H9 (cell line): ENCODE data around the gene SPIN1. TPM values are rescaled to one million over a fixed set of nuclear protein-coding genes. Genes with fewer than 3 reads are reported as not detected.

Source experiments
- DNase-seq: peaks from one replicate; pipeline ENCODE4 v3.0.0-alpha.2; 2017
- H2AFZ ChIP-seq: one replicate; pipeline ENCODE4 v1.6.1; 2013; ENCODE audit warnings: mild to moderate bottlenecking, low read length, control low read depth, moderate library complexity
- H2AK5ac ChIP-seq: 2 replicates; pipeline ENCODE4 v1.6.1; 2013; ENCODE audit warnings: low read length, control low read depth, mixed read lengths; ENCODE audit not compliant: insufficient read length
- H2BK120ac ChIP-seq: one replicate; pipeline ENCODE4 v1.6.1; 2013; ENCODE audit warnings: low read depth, mild to moderate bottlenecking, low read length, control low read depth, inconsistent platforms; ENCODE audit not compliant: poor library complexity, severe bottlenecking
- H2BK12ac ChIP-seq: 2 replicates; pipeline ENCODE4 v1.6.1; 2013; ENCODE audit warnings: low read length, control low read depth, mixed read lengths, low read depth; ENCODE audit not compliant: insufficient read length
- H2BK15ac ChIP-seq: 2 replicates; pipeline ENCODE4 v1.6.1; 2013; ENCODE audit warnings: low read depth, low read length, control low read depth
- H2BK20ac ChIP-seq: one replicate; pipeline ENCODE4 v1.6.1; 2013; ENCODE audit warnings: low read depth, mild to moderate bottlenecking, low read length, control low read depth, inconsistent platforms; ENCODE audit not compliant: poor library complexity, severe bottlenecking
- H2BK5ac ChIP-seq: 2 replicates; pipeline ENCODE4 v1.6.1; 2013; ENCODE audit warnings: low read length, control low read depth, mixed read lengths; ENCODE audit not compliant: insufficient read length
- H3K14ac ChIP-seq: 2 replicates; pipeline ENCODE4 v1.6.1; 2013; ENCODE audit warnings: low read length, control low read depth; ENCODE audit not compliant: insufficient read depth
- H3K18ac ChIP-seq: 2 replicates; pipeline ENCODE4 v1.6.1; 2013; ENCODE audit warnings: low read depth, mild to moderate bottlenecking, mixed read lengths, low read length, control low read depth; ENCODE audit not compliant: insufficient read length
- H3K23ac ChIP-seq: 2 replicates; pipeline ENCODE4 v1.6.1; 2013; ENCODE audit warnings: low read length, control low read depth, mixed read lengths, low read depth; ENCODE audit not compliant: insufficient read length
- H3K23me2 ChIP-seq: 2 replicates; pipeline ENCODE4 v1.6.1; 2013; ENCODE audit warnings: low read depth, mild to moderate bottlenecking, mixed read lengths, low read length, control low read depth; ENCODE audit not compliant: insufficient read length, poor library complexity, severe bottlenecking
- H3K27ac ChIP-seq: 2 replicates; pipeline ENCODE4 v1.5.1; 2013; ENCODE audit warnings: low read length, control low read depth, mixed read lengths, low read depth; ENCODE audit not compliant: insufficient read length
- H3K27me3 ChIP-seq: 2 replicates; pipeline ENCODE4 v1.6.1; 2013; ENCODE audit warnings: low read length, control low read depth, inconsistent platforms; ENCODE audit not compliant: insufficient read depth
- H3K4ac ChIP-seq: 2 replicates; pipeline ENCODE4 v1.6.1; 2013; ENCODE audit warnings: low read depth, mild to moderate bottlenecking, control low read depth, inconsistent platforms, low read length, moderate library complexity
- H3K4me1 ChIP-seq: 2 replicates; pipeline ENCODE4 v1.6.1; 2013; ENCODE audit warnings: low read length, control low read depth, inconsistent platforms; ENCODE audit not compliant: insufficient read depth
- H3K4me2 ChIP-seq: 2 replicates; pipeline ENCODE4 v1.6.1; 2013; ENCODE audit warnings: low read length, control low read depth, mixed read lengths; ENCODE audit not compliant: insufficient read length, insufficient read depth
- H3K56ac ChIP-seq: 2 replicates; pipeline ENCODE4 v1.6.1; 2013; ENCODE audit warnings: low read depth, mild to moderate bottlenecking, mixed read lengths, low read length, control low read depth; ENCODE audit not compliant: insufficient read length
- H3K79me1 ChIP-seq: 2 replicates; pipeline ENCODE4 v1.6.1; 2013; ENCODE audit warnings: low read depth, mild to moderate bottlenecking, moderate library complexity, low read length, control low read depth, inconsistent platforms; ENCODE audit not compliant: insufficient read depth, poor library complexity, severe bottlenecking
- H3K79me2 ChIP-seq: 2 replicates; pipeline ENCODE4 v1.6.1; 2013; ENCODE audit warnings: low read length, control low read depth, inconsistent platforms; ENCODE audit not compliant: insufficient read depth
- H3K9ac ChIP-seq: 2 replicates; pipeline ENCODE4 v1.6.1; 2013; ENCODE audit warnings: low read length, control low read depth, mixed read lengths; ENCODE audit not compliant: insufficient read length; ENCODE audit errors: extremely low read depth
- H3K9me3 ChIP-seq: one replicate; pipeline ENCODE4 v1.6.1; 2013; ENCODE audit warnings: low read depth, low read length, inconsistent platforms; ENCODE audit not compliant: control insufficient read depth
- H3T11ph ChIP-seq: one replicate; pipeline ENCODE4 v1.6.1; 2013; ENCODE audit warnings: mild to moderate bottlenecking, low read length, control low read depth, inconsistent platforms
- H4K20me1 ChIP-seq: one replicate; pipeline ENCODE4 v1.6.1; 2013; ENCODE audit not compliant: control insufficient read depth, insufficient read length, insufficient read depth
- H4K5ac ChIP-seq: 2 replicates; pipeline ENCODE4 v1.6.1; 2013; ENCODE audit warnings: low read depth, mild to moderate bottlenecking, mixed read lengths, low read length, control low read depth; ENCODE audit not compliant: insufficient read length
- H4K8ac ChIP-seq: replicated peaks from 2 replicates; pipeline ENCODE4 v1.6.1; 2013; ENCODE audit warnings: low read length, control low read depth, mixed read lengths, low read depth; ENCODE audit not compliant: insufficient read length
- H4K91ac ChIP-seq: 2 replicates; pipeline ENCODE4 v1.6.1; 2013; ENCODE audit warnings: low read depth, mild to moderate bottlenecking, moderate library complexity, mixed read lengths, low read length, control low read depth; ENCODE audit not compliant: insufficient read length
- H3K27ac Mint-ChIP-seq, 3 experiments: 2 replicates in 2 of 3; 3 replicates in 1 of 3; pipeline ENCODE4 v1.8.0; 2020 to 2021; ENCODE audit warnings: mixed read lengths in 3 of 3, mild to moderate bottlenecking in 1 of 3, moderate library complexity in 1 of 3
- H3K27me3 Mint-ChIP-seq: 2 replicates; pipeline ENCODE4 v1.8.0; 2021; ENCODE audit warnings: low read depth, mild to moderate bottlenecking, moderate library complexity, mixed read lengths
- H3K36me3 Mint-ChIP-seq, 3 experiments: 2 replicates in 2 of 3; 3 replicates in 1 of 3; pipeline ENCODE4 v1.8.0; 2020 to 2021; ENCODE audit warnings: low read depth in 3 of 3, mixed read lengths in 3 of 3; ENCODE audit not compliant: insufficient read depth in 1 of 3
- H3K4me1 Mint-ChIP-seq, 2 experiments: 2 replicates each; pipeline ENCODE4 v1.8.0; 2020; ENCODE audit warnings: mixed read lengths in 2 of 2
- H3K4me3 Mint-ChIP-seq, 2 experiments: 2 replicates in 1 of 2; 3 replicates in 1 of 2; pipeline ENCODE4 v1.8.0; 2020 to 2021; ENCODE audit warnings: mild to moderate bottlenecking in 2 of 2, mixed read lengths in 2 of 2, moderate library complexity in 1 of 2
- H3K9me3 Mint-ChIP-seq, 2 experiments: 2 replicates in 1 of 2; 3 replicates in 1 of 2; pipeline ENCODE4 v1.8.0; 2020; ENCODE audit warnings: mild to moderate bottlenecking in 2 of 2, mixed read lengths in 2 of 2, moderate library complexity in 1 of 2
- WGBS: extraction: QIAGEN DNeasy Blood & Tissue Kit; methylation state at CpG from one replicate; pipeline ENCODE4 v1.1.7; 2013; ENCODE audit warnings: missing lambda C conversion rate, low lambda C conversion rate, mixed read lengths; ENCODE audit not compliant: insufficient read length; ENCODE audit errors: extremely low coverage; 5-methylcytosine and 5-hydroxymethylcytosine counted together
- total RNA-seq: library from RNA; stranded (reverse); gene quantifications from 2 replicates; pipeline ENCODE4 v1.2.1, GENCODE V29; 2021
- TF ChIP-seq, protein P1 (sequence below): fragments of 200-600 bp; sonication (generic); conservative IDR thresholded peaks from 3 replicates; pipeline ENCODE4 v1.8.0; 2021; ENCODE audit warnings: antibody characterized with exemption, mild to moderate bottlenecking

Gene SPIN1
- total RNA-seq, 1 experiment from 2014 or later: 136 TPM

- Histone ChIP-seq H2AFZ (no peak overlapping the region), H3K79me1 (no peaks in the 10 kb centered on the region), H2BK5ac (no peak overlapping the region), H3K18ac (no peak overlapping the region), H2BK12ac (no peak overlapping the region), H3K9me3 (no peaks in the 10 kb centered on the region), H4K91ac (no peak overlapping the region), H3K23ac (no peak overlapping the region), H2BK20ac (no peak overlapping the region), H3K9ac (no peak overlapping the region), H3K4me2 (no peak overlapping the region), H3K23me2 (no peaks in the 10 kb centered on the region), H2AK5ac (no peak overlapping the region), H3K27me3 (no peaks in the 10 kb centered on the region), H3K79me2 (peaks cover 81% of the 10 kb centered on the region), H3K14ac (no peak overlapping the region), H2BK15ac (no peak overlapping the region), H4K20me1 (no peaks in the 10 kb centered on the region), H3T11ph (no peak overlapping the region), H3K4ac (no peak overlapping the region), H3K56ac (no peak overlapping the region), H3K4me1 (peaks cover 10% of the 10 kb centered on the region), H4K5ac (no peak overlapping the region), H2BK120ac (no peak overlapping the region), H4K8ac (no peak overlapping the region), H3K27ac (no peak overlapping the region)
- Mint-ChIP-seq H3K9me3 (no peaks in the 10 kb centered on the region), H3K27ac (peak overlapping the region; percentile 16 to 67 (median 65); a peak in 4 of 7 replicates), H3K4me3 (no peak overlapping the region), H3K36me3 (peaks cover 11 to 31% (median 23%) of the 10 kb centered on the region in 3 experiments; a peak in 6 of 7 replicates), H3K27me3 (no peaks in the 10 kb centered on the region), H3K4me1 (peaks cover 34 to 35% of the 10 kb centered on the region in 2 experiments)
- TF ChIP-seq, protein P1, sequence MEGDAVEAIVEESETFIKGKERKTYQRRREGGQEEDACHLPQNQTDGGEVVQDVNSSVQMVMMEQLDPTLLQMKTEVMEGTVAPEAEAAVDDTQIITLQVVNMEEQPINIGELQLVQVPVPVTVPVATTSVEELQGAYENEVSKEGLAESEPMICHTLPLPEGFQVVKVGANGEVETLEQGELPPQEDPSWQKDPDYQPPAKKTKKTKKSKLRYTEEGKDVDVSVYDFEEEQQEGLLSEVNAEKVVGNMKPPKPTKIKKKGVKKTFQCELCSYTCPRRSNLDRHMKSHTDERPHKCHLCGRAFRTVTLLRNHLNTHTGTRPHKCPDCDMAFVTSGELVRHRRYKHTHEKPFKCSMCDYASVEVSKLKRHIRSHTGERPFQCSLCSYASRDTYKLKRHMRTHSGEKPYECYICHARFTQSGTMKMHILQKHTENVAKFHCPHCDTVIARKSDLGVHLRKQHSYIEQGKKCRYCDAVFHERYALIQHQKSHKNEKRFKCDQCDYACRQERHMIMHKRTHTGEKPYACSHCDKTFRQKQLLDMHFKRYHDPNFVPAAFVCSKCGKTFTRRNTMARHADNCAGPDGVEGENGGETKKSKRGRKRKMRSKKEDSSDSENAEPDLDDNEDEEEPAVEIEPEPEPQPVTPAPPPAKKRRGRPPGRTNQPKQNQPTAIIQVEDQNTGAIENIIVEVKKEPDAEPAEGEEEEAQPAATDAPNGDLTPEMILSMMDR: no peak
- WGBS: no CpG with 5 or more reads among the region's 3 CpGs
- no peak for DNase-seq
These were observed 8.8 kb downstream of the SPIN1 start for GRCh38 chr9:88396836-88397577.
